Breast epithelium (tissue), 4 donors: ENCODE measurements around the gene HTT-AS. TPM values are rescaled to one million over a fixed set of nuclear protein-coding genes. Genes with fewer than 3 reads are reported as not detected.

Source experiments
- DNase-seq, 2 donors: peaks; one replicate each; pipeline ENCODE4 v3.0.0-alpha.2; 2019; ENCODE audit warnings: low spot score in 2 of 2
- H3K27ac ChIP-seq, 2 donors: fragments of 200-600 bp; sonication (generic) in 1 of 2; one replicate each; pipeline ENCODE4 v1.5.1; 2016 to 2019; ENCODE audit warnings: mild to moderate bottlenecking in 1 of 2
- H3K27me3 ChIP-seq, 2 donors: fragments of 200-600 bp; sonication (generic) in 1 of 2; one replicate each; pipeline versions ENCODE4 v1.5.1 to v1.6.0; 2017 to 2019; ENCODE audit warnings: control low read depth in 1 of 2, mild to moderate bottlenecking in 1 of 2
- H3K36me3 ChIP-seq: fragments of 200-600 bp; one replicate; pipeline ENCODE4 v1.5.1; 2019
- H3K4me1 ChIP-seq, 2 donors: fragments of 200-600 bp; sonication (generic); one replicate each; pipeline ENCODE4 v1.5.1; 2016 to 2019; ENCODE audit warnings: control low read depth in 1 of 2
- H3K4me3 ChIP-seq, 3 donors: fragments of 200-600 bp; sonication (generic); 1 replicate in 2 of 3; 2 replicates in 1 of 3; pipeline ENCODE4 v1.5.1; 2016 to 2019; ENCODE audit warnings: mild to moderate bottlenecking in 3 of 3, moderate library complexity in 2 of 3
- H3K9me3 ChIP-seq, 2 donors: fragments of 200-600 bp; sonication (generic) in 1 of 2; one replicate each; pipeline ENCODE4 v1.5.1; 2016 to 2019; ENCODE audit warnings: control low read depth in 1 of 2
- CTCF ChIP-seq, 3 donors: fragments of 450-650 bp; IDR thresholded peaks; one replicate each; pipeline ENCODE4 v1.5.1; 2016 to 2017; ENCODE audit warnings: antibody characterized with exemption in 3 of 3, mild to moderate bottlenecking in 3 of 3, moderate library complexity in 3 of 3
- POLR2A ChIP-seq: fragments of 450-650 bp; IDR thresholded peaks from one replicate; pipeline ENCODE4 v1.6.1; 2016; ENCODE audit warnings: antibody characterized with exemption, mild to moderate bottlenecking, moderate library complexity
- POLR2AphosphoS5 ChIP-seq, 3 donors: sonication (generic); formaldehyde crosslinking; IDR thresholded peaks; one replicate each; pipeline ENCODE4 v1.6.1; 2017; ENCODE audit warnings: antibody characterized with exemption in 3 of 3
- intact Hi-C: fragments of 100-400 bp; cut with DNase I; formaldehyde crosslinking; loops from one replicate; pipeline ENCODE4 v1.15.1; 2023; ENCODE audit warnings: low total_unique reads
- total RNA-seq, 3 donors: library from RNA; depleted of rRNA; stranded (reverse); fragments of >200 nt; gene quantifications; one replicate each; pipeline ENCODE4 v1.1.0, GENCODE V29; 2016

The HTT-AS gene
- total RNA-seq, 3 donors from 2014 or later, result not detected

- H3K27me3 ChIP-seq, result no peaks in the 10 kb centered on the region
- TF ChIP-seq CTCF (IDR thresholded peaks at IDR 0.05), result no peak
- no peaks in the 10 kb centered on the region for H3K36me3 ChIP-seq
- no peak for DNase-seq
- no peak overlapping the region for H3K4me3 ChIP-seq
- H3K9me3 ChIP-seq, result no peaks in the 10 kb centered on the region
- no peak overlapping the region for H3K27ac ChIP-seq
- intact Hi-C loops, result no loop called here
- no peaks in the 10 kb centered on the region for H3K4me1 ChIP-seq
These were observed 2.5 kb downstream of the HTT-AS start for GRCh38 chr4:3071811-3072210.

GRCh38 chr4:3070709-3071500 lies 3.4 kb downstream of the HTT-AS start:
- Histone ChIP-seq H3K27me3 (no peaks in the 10 kb centered on the region), H3K4me3 (no peak overlapping the region), H3K36me3 (no peaks in the 10 kb centered on the region), H3K27ac (no peak overlapping the region), H3K9me3 (no peaks in the 10 kb centered on the region), H3K4me1 (no peaks in the 10 kb centered on the region)
- TF ChIP-seq POLR2A (no peak), POLR2AphosphoS5 (IDR thresholded peaks at IDR 0.05) (no peak)
- intact Hi-C loops, result no loop called here
- DNase-seq, result no peak

GRCh38 chr4:3069661-3070199 lies 4.6 kb downstream of the HTT-AS start:
- Histone ChIP-seq H3K9me3 (no peaks in the 10 kb centered on the region), H3K27me3 (no peaks in the 10 kb centered on the region), H3K27ac (no peak overlapping the region), H3K4me3 (no peak overlapping the region), H3K36me3 (no peaks in the 10 kb centered on the region), H3K4me1 (no peaks in the 10 kb centered on the region)
- TF ChIP-seq CTCF (IDR thresholded peaks at IDR 0.05) (no peak), POLR2A (no peak), POLR2AphosphoS5 (IDR thresholded peaks at IDR 0.05) (no peak)
- no peak for DNase-seq
- intact Hi-C loops, result no loop called here

GRCh38 chr4:3067473-3068001 lies 6.8 kb downstream of the HTT-AS start:
- intact Hi-C loops, result no loop called here

GRCh38 chr4:3066836-3067400 lies 7.4 kb downstream of the HTT-AS start:
- Histone ChIP-seq H3K27ac (no peak overlapping the region), H3K4me1 (no peaks in the 10 kb centered on the region), H3K36me3 (no peaks in the 10 kb centered on the region), H3K27me3 (no peaks in the 10 kb centered on the region), H3K4me3 (no peak overlapping the region), H3K9me3 (no peaks in the 10 kb centered on the region)
- no peak for DNase-seq
- TF ChIP-seq CTCF (IDR thresholded peaks at IDR 0.05) (no peak), POLR2A (no peak), POLR2AphosphoS5 (IDR thresholded peaks at IDR 0.05) (no peak)
- intact Hi-C loops, result no loop called here

More at GRCh38 chr4:3067473-3068001, 6.8 kb downstream of the HTT-AS start:
- TF ChIP-seq CTCF (IDR thresholded peaks at IDR 0.05), result no peak
- no peak for TF ChIP-seq POLR2AphosphoS5 (IDR thresholded peaks at IDR 0.05)
- Histone ChIP-seq H3K4me3 (no peak overlapping the region), H3K9me3 (no peaks in the 10 kb centered on the region), H3K4me1 (no peaks in the 10 kb centered on the region), H3K27me3 (no peaks in the 10 kb centered on the region), H3K27ac (no peak overlapping the region), H3K36me3 (no peaks in the 10 kb centered on the region)
- no peak for DNase-seq
